ENCODE results near the gene ACBD6. TPM values are rescaled to one million over a fixed set of nuclear protein-coding genes. Genes with fewer than 3 reads are reported as not detected.
"Not testable (repeated sequence)": the region's sequence is repeated elsewhere in the genome, so short reads cannot be mapped to it uniquely, and the experiment has no call there.

The ACBD6 gene
- total RNA-seq, 2 donors from 2014 or later, result 17.1 to 25.1 TPM

GRCh38 chr1:180435566-180435965 lies 66.8 kb downstream of the ACBD6 start:
- intact Hi-C loops (cut with DNase I, micrococcal nuclease), result no loop called here
- no peak for ATAC-seq
- no peak for DNase-seq

- ATAC-seq, result no peak
Measured at GRCh38 chr1:180433873-180434272, 68.5 kb downstream of the ACBD6 start.

GRCh38 chr1:180431683-180432082 lies 70.7 kb downstream of the ACBD6 start:
- no peak for DNase-seq
- ATAC-seq, result no peak
- intact Hi-C loops (cut with DNase I, micrococcal nuclease), result no loop called here

More at GRCh38 chr1:180433873-180434272, 68.5 kb downstream of the ACBD6 start:
- intact Hi-C loops (cut with DNase I, micrococcal nuclease), result no loop called here
- DNase-seq, result no peak

- intact Hi-C loops (cut with DNase I, micrococcal nuclease), result no loop called here
- no peak for DNase-seq
- no peak for ATAC-seq
Measured at GRCh38 chr1:180428782-180429695, 73.3 kb downstream of the ACBD6 start.

- ATAC-seq, result no peak
- intact Hi-C loops (cut with DNase I, micrococcal nuclease), result no loop called here
- no peak for DNase-seq
Measured at GRCh38 chr1:180425952-180426351, 76.4 kb downstream of the ACBD6 start.

GRCh38 chr1:180424848-180425457 lies 77.4 kb downstream of the ACBD6 start:
- no peak for DNase-seq
- no peak for ATAC-seq
- intact Hi-C loops (cut with DNase I, micrococcal nuclease), result no loop called here

- DNase-seq, result no peak
- intact Hi-C loops (cut with DNase I, micrococcal nuclease), result no loop called here
Measured at GRCh38 chr1:180421614-180422013, 80.8 kb downstream of the ACBD6 start.

GRCh38 chr1:180421145-180421544 lies 81.2 kb downstream of the ACBD6 start:
- ATAC-seq; intact Hi-C loops (cut with DNase I, micrococcal nuclease); DNase-seq: not testable (repeated sequence)

More at GRCh38 chr1:180421614-180422013, 80.8 kb downstream of the ACBD6 start:
- ATAC-seq, result no peak

GRCh38 chr1:180415985-180416633 lies 86.3 kb downstream of the ACBD6 start:
- no peak for DNase-seq
- intact Hi-C loops (cut with DNase I, micrococcal nuclease), result loop anchor here in 1 of 2 donors (2.0 kb wide), 1 partner anchor 163 kb away; no protein-coding TSS in a partner anchor
- peak; percentile 51 for ATAC-seq

GRCh38 chr1:180415236-180415848 lies 87.0 kb downstream of the ACBD6 start:
- ATAC-seq (no peak), DNase-seq (no peak)
- intact Hi-C loops (cut with DNase I, micrococcal nuclease), result no loop called here

GRCh38 chr1:180412583-180412982 lies 89.8 kb downstream of the ACBD6 start:
- intact Hi-C loops (cut with DNase I, micrococcal nuclease), result no loop called here
- no peak for ATAC-seq
- no peak for DNase-seq

- ATAC-seq; intact Hi-C loops (cut with DNase I, micrococcal nuclease); DNase-seq: not testable (repeated sequence)
Measured at GRCh38 chr1:180408128-180408527, 94.2 kb downstream of the ACBD6 start.

- DNase-seq, result no peak
- ATAC-seq, result no peak
- intact Hi-C loops (cut with DNase I, micrococcal nuclease), result no loop called here
Measured at GRCh38 chr1:180407051-180407450, 95.3 kb downstream of the ACBD6 start.

GRCh38 chr1:180402551-180402950 lies 99.8 kb downstream of the ACBD6 start:
- ATAC-seq (no peak), DNase-seq (no peak)
- intact Hi-C loops (cut with DNase I, micrococcal nuclease), result no loop called here

GRCh38 chr1:180402001-180402400 lies 100.4 kb downstream of the ACBD6 start:
- no peak for ATAC-seq
- no peak for DNase-seq
- intact Hi-C loops (cut with DNase I, micrococcal nuclease), result no loop called here

GRCh38 chr1:180397175-180397574 lies 105.2 kb downstream of the ACBD6 start:
- ATAC-seq (no peak), DNase-seq (no peak)
- intact Hi-C loops (cut with DNase I, micrococcal nuclease), result no loop called here

GRCh38 chr1:180392427-180393145 lies 109.8 kb downstream of the ACBD6 start:
- intact Hi-C loops (cut with DNase I, micrococcal nuclease), result no loop called here
- no peak for ATAC-seq

GRCh38 chr1:180392020-180392419 lies 110.4 kb downstream of the ACBD6 start:
- intact Hi-C loops (cut with DNase I, micrococcal nuclease), result no loop called here
- no peak for DNase-seq
- ATAC-seq, result no peak

More at GRCh38 chr1:180392427-180393145, 109.8 kb downstream of the ACBD6 start:
- DNase-seq, result no peak
